ENCODE measurements around the gene DRICH1. TPM values are rescaled to one million over a fixed set of nuclear protein-coding genes. Genes with fewer than 3 reads are reported as not detected.
"Not testable (repeated sequence)": the region's sequence is repeated elsewhere in the genome, so short reads cannot be mapped to it uniquely, and the experiment has no call there.

Gene DRICH1
- total RNA-seq, 2 experiments from 2014 or later, result 0.38 to 0.49 TPM

DNA sequence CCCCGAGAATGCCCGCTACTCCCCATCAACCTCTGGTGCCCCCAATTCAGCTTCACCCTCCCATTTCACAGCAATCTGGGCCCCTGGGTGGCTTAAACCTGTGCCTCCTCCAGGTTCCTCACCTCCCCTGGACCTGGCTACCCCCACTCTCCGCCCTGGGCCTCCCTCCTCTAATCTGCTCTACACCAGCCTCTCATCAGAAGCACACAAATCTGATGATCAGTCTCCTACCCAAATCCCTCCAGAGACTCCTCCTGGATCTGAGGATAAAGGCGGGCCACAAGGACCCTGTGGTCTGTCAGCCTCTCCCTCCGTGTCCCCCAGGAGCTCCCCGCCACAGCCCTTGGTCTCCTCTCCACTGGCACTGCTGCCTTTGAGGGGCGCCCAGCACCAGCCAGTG, 28.9 kb downstream of the DRICH1 start:
- POLR2A ChIA-PET, result interaction anchor here (0.6 kb wide), 1 partner anchor 254 kb away, joined by 5 read pairs; the partner anchor contains the start of gene SLC2A11
- no TSS peak for BruUV-seq (replicated peaks)

DNA sequence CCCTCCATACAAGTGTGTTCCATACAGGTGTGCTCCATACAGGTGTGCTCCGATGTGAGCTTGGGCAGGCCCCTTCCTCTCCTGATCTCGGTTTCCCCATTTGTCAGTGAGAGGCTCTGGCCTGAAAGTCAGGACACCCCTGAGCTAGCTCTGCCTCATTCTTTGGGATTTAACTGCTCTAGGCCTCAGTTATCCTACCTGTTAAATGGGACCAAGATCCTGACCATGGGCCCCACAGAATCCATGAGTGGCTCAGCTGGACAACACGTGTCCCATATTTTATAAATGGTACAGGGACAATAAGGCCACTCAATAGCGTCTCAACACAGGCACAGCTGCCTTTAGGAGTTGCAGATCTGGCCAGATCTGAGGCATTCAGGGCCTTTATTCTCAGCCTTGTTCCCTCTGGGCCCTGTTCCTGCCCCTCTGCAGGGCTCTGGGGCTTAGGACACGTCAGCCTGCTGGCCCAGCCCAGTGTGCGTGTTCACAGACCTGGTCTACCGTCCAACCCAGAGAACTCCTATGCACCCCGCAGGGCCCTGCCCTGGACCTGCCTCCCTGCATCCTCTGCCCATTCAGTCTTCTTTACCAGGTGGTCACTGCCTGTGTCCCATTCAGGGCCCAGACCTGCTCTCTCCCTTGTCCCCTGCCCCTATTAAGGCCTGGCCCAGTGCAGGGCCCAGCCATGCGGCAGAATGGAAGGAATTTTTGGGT, 33.2 kb downstream of the DRICH1 start:
- H3K4me1 ChIP-seq (ENCODE audit: insufficient read depth, low read length, poor library complexity, severe bottlenecking), result no peaks in the 10 kb centered on the region
- intact Hi-C loops (cut with micrococcal nuclease; ENCODE audit: unreplicated experiment), result no loop called here
- H2AFZ ChIP-seq (ENCODE audit: low read length), result no peak overlapping the region
- TF ChIP-seq, protein P1, sequence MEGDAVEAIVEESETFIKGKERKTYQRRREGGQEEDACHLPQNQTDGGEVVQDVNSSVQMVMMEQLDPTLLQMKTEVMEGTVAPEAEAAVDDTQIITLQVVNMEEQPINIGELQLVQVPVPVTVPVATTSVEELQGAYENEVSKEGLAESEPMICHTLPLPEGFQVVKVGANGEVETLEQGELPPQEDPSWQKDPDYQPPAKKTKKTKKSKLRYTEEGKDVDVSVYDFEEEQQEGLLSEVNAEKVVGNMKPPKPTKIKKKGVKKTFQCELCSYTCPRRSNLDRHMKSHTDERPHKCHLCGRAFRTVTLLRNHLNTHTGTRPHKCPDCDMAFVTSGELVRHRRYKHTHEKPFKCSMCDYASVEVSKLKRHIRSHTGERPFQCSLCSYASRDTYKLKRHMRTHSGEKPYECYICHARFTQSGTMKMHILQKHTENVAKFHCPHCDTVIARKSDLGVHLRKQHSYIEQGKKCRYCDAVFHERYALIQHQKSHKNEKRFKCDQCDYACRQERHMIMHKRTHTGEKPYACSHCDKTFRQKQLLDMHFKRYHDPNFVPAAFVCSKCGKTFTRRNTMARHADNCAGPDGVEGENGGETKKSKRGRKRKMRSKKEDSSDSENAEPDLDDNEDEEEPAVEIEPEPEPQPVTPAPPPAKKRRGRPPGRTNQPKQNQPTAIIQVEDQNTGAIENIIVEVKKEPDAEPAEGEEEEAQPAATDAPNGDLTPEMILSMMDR (conservative IDR thresholded peaks at IDR 0.05; ENCODE audit: low read length), result no peak
- TF ChIP-seq EZH2phosphoT487 (IDR thresholded peaks at IDR 0.05; ENCODE audit: borderline replicate concordance, low read depth, low read length), result no peak
- no peaks in the 10 kb centered on the region for H3K79me2 ChIP-seq (ENCODE audit: insufficient read depth, low read depth, low read length)
- ChIA-PET CTCF (ENCODE audit: unreplicated experiment) (no interaction called here), POLR2A (no interaction called here)
- H4K20me1 ChIP-seq (ENCODE audit: insufficient read depth, low read length), result no peaks in the 10 kb centered on the region
- H3K36me3 ChIP-seq (ENCODE audit: insufficient read depth, low read length), result no peaks in the 10 kb centered on the region
- BruUV-seq (replicated peaks), result no TSS peak
- no peaks in the 10 kb centered on the region for H3K9me3 ChIP-seq (ENCODE audit: low read length)
- no peak for DNase-seq (ENCODE audit: low spot score)
- H3K27ac ChIP-seq (ENCODE audit: low read depth, low read length, poor library complexity, severe bottlenecking), result no peak overlapping the region
- H3K4me2 ChIP-seq (ENCODE audit: low read length), result no peak overlapping the region
- no peaks in the 10 kb centered on the region for H3K9me2 ChIP-seq (ENCODE audit: insufficient read depth, low read length)
- H3K4me3 ChIP-seq (ENCODE audit: low read depth, low read length, poor library complexity, severe bottlenecking), result no peak overlapping the region

More for the DNA sequence above, 28.9 kb downstream of the DRICH1 start:
- TF ChIP-seq, protein P1 (conservative IDR thresholded peaks at IDR 0.05; ENCODE audit: low read length), result no peak
- TF ChIP-seq EZH2phosphoT487 (IDR thresholded peaks at IDR 0.05; ENCODE audit: borderline replicate concordance, low read depth, low read length), result no peak
- Histone ChIP-seq H3K36me3 (ENCODE audit: insufficient read depth, low read length) (no peaks in the 10 kb centered on the region), H3K27ac (ENCODE audit: low read depth, low read length, poor library complexity, severe bottlenecking) (no peak overlapping the region), H3K9me3 (ENCODE audit: low read length) (no peaks in the 10 kb centered on the region), H3K4me3 (ENCODE audit: low read depth, low read length, poor library complexity, severe bottlenecking) (no peak overlapping the region), H4K20me1 (ENCODE audit: insufficient read depth, low read length) (no peaks in the 10 kb centered on the region), H2AFZ (ENCODE audit: low read length) (no peak overlapping the region), H3K79me2 (ENCODE audit: insufficient read depth, low read depth, low read length) (no peaks in the 10 kb centered on the region), H3K4me1 (ENCODE audit: insufficient read depth, low read length, poor library complexity, severe bottlenecking) (no peaks in the 10 kb centered on the region), H3K9me2 (ENCODE audit: insufficient read depth, low read length) (no peaks in the 10 kb centered on the region), H3K4me2 (ENCODE audit: low read length) (no peak overlapping the region)
- CTCF ChIA-PET (ENCODE audit: unreplicated experiment), result no interaction called here
- intact Hi-C loops (cut with micrococcal nuclease; ENCODE audit: unreplicated experiment), result no loop called here
- DNase-seq (ENCODE audit: low spot score), result no peak

DNA sequence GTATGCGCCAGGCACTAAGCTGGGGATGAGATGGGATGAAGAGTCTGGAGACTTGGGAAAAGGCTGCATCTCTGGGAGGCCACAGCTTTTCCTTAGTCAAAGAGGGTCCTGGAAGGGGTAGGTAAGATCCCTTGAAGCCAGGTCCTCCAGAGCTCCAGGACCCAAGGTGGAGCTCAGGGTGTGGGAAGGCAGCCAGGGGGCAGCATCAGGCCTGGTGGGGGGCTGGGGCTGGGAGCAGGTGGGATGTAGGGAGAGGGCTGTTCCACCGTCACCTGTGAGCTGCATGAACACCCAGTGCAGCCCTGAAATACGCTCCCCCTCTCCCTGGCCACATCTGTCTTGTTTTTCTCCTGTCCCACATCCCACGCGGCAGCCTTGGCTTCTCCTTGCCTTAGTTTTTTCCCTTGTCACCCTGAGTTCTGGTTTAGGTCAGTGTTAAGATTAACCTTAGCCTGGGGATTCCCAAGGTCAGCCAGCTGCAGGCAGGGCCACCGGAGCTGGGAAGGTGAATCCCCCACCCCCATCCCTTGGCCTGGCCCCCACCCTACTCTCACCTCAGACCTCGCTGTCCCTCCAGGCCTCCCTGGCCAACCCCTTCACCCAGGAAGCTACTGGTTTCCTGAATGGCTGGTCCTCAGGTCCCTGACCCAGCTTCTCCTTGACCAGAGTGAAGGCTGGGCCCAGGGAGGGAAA, 34.4 kb downstream of the DRICH1 start:
- H3K27ac ChIP-seq (ENCODE audit: low read depth, low read length, poor library complexity, severe bottlenecking); CTCF ChIA-PET (ENCODE audit: unreplicated experiment); DNase-seq (ENCODE audit: low spot score); intact Hi-C loops (cut with micrococcal nuclease; ENCODE audit: unreplicated experiment); H3K9me2 ChIP-seq (ENCODE audit: insufficient read depth, low read length); H3K9me3 ChIP-seq (ENCODE audit: low read length); H4K20me1 ChIP-seq (ENCODE audit: insufficient read depth, low read length); H3K4me1 ChIP-seq (ENCODE audit: insufficient read depth, low read length, poor library complexity, severe bottlenecking); H2AFZ ChIP-seq (ENCODE audit: low read length); H3K4me3 ChIP-seq (ENCODE audit: low read depth, low read length, poor library complexity, severe bottlenecking); BruUV-seq (replicated peaks); H3K4me2 ChIP-seq (ENCODE audit: low read length); POLR2A ChIA-PET; H3K79me2 ChIP-seq (ENCODE audit: insufficient read depth, low read depth, low read length); H3K36me3 ChIP-seq (ENCODE audit: insufficient read depth, low read length): not testable (repeated sequence)

DNA sequence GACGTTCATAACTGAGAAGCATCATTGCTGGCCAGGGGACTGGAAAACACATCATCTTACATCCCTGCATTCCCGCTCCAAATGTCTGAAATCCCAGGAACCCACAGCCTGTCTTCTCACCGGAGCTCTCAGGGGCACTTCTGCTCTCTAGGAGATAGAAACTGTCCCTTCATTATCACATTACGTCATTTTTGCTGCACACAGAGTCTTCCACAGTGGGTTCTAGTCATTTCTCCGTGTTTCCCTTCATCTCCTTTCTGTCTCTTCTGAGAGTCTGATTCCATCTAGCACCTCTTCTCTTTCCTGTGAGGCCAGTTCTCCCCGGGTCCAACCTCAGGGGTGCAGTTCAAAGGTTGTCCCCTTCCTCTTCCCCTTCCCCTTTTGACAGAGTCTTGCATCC, 36.2 kb downstream of the DRICH1 start:
- H3K4me1 ChIP-seq (ENCODE audit: insufficient read depth, low read length, poor library complexity, severe bottlenecking); H3K36me3 ChIP-seq (ENCODE audit: insufficient read depth, low read length); H3K4me3 ChIP-seq (ENCODE audit: low read depth, low read length, poor library complexity, severe bottlenecking); H3K9me3 ChIP-seq (ENCODE audit: low read length); intact Hi-C loops (cut with micrococcal nuclease; ENCODE audit: unreplicated experiment); BruUV-seq (replicated peaks); H3K79me2 ChIP-seq (ENCODE audit: insufficient read depth, low read depth, low read length); H3K9me2 ChIP-seq (ENCODE audit: insufficient read depth, low read length); DNase-seq (ENCODE audit: low spot score); CTCF ChIA-PET (ENCODE audit: unreplicated experiment); H3K4me2 ChIP-seq (ENCODE audit: low read length); H3K27ac ChIP-seq (ENCODE audit: low read depth, low read length, poor library complexity, severe bottlenecking); H2AFZ ChIP-seq (ENCODE audit: low read length); POLR2A ChIA-PET; H4K20me1 ChIP-seq (ENCODE audit: insufficient read depth, low read length): not testable (repeated sequence)

Data from OCI-LY7 (cell line).